ENCODE data around the gene VEGFB. TPM values are rescaled to one million over a fixed set of nuclear protein-coding genes. Genes with fewer than 3 reads are reported as not detected.
A peak's percentile ranks its signal among the peaks of the same experiment; 100 is the strongest.

The VEGFB gene
- total RNA-seq, 1 experiment from 2014 or later: 40.1 TPM

DNA sequence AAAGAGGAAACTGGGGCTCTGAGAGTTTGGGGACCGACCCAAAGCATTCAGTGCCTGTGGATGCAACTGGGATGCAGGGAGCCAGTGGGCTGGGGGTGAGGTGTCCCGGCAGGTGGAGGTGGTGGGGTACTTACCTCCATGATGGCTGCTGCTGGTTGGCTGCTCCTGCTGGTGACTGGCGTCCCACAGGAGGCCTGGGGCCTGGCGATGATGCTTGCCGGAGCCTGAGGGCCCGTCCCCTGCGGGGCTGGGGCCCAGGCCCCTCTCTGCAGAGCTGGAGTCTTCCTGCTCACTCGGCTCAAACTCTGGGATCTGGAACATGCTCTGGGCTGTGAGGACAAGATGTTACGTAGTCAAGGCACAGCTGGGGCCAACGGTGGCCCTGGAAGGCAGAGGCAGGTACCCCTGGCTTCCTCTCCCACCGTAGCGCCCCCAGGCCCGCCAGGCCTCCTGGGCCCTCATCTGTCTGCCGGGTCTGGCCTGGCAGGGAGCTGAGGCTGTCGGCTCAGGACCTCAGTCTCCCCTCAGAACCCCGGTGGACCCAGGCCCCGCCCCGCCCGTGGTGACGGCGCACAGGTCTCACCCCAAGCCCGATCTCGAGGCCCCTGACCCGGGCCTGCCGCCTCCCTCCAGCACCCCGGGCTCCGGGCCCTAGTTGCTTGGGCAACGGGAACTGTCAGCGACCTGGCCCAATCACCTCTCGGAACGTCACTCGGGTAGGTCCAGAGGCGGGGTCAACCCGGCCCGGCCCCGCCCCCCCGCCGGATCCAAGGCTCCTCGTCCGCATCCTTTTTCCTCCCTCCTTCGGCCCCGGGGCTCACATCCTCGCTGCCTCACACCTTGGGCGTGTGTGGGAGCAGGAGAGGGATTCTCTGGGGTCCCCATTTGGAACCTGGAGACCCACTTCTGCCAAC, 49.9 kb downstream of the VEGFB start, which contains the start of gene BAD:
Gene BAD, minus strand, starts transcription at position 618 of the 914 bp plus-strand sequence. Its CDS starts 297 bp downstream, at position 321.
- in situ Hi-C loops (cut with HindIII; ENCODE audit: low pct_unique_long_range_greater_than_20kb, low sequenced_read_pairs): no loop called here
- peak; percentile 87 for DNase-seq (ENCODE audit: low read depth, low spot score)

DNA sequence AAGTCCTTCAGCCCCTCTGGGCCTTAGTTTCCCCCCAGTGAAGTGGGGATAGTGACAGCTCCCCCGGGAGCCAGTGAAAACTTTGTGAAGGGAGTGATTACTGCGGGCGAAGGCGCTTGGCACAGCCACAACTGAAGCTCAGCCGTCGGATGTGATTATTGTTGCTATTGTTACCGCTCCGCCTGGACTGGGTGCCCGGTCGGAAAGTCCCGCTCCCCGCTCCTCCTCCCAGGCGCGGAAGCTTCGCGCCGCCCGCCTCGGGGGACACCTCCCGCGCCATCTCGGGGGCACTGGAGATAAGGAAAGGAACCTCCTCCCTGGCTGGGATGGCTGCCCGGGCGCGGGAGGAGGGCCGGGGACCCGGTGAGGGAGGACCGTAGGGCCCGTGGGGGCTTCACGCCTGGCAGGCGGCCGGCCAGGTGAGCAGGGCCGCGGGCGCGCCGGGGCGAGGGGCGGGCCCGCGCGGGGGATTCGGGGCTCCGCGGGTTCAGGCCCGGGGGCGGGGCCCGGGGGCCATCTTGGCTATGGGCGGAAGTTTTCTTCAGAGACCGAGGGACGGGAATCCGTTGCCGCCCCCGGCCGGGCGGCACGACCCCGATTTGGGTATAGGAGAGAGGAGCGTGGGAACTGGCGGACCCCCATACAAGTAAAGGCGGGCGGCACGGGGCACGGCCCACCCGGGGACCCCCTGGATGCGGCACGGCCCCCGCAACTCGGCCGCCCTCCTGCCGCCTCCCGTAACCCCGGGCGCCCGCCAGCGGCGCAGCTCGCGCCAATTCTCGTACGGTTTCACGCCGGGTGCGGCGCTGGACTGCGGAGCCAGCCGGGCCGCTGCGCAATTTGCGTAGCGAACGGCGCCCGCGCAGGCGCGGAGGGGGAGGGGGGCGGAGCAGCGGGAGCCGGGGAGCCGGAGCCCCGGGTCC, 50.8 kb downstream of the VEGFB start, which contains the start of gene GPR137:
Gene GPR137, plus strand, starts transcription at position 887 of the 923 bp plus-strand sequence. CDS start 677 bp downstream, outside the sequence.
- peak; percentile 58 for DNase-seq (ENCODE audit: low read depth, low spot score)
- in situ Hi-C loops (cut with HindIII; ENCODE audit: low pct_unique_long_range_greater_than_20kb, low sequenced_read_pairs): no loop called here

DNA sequence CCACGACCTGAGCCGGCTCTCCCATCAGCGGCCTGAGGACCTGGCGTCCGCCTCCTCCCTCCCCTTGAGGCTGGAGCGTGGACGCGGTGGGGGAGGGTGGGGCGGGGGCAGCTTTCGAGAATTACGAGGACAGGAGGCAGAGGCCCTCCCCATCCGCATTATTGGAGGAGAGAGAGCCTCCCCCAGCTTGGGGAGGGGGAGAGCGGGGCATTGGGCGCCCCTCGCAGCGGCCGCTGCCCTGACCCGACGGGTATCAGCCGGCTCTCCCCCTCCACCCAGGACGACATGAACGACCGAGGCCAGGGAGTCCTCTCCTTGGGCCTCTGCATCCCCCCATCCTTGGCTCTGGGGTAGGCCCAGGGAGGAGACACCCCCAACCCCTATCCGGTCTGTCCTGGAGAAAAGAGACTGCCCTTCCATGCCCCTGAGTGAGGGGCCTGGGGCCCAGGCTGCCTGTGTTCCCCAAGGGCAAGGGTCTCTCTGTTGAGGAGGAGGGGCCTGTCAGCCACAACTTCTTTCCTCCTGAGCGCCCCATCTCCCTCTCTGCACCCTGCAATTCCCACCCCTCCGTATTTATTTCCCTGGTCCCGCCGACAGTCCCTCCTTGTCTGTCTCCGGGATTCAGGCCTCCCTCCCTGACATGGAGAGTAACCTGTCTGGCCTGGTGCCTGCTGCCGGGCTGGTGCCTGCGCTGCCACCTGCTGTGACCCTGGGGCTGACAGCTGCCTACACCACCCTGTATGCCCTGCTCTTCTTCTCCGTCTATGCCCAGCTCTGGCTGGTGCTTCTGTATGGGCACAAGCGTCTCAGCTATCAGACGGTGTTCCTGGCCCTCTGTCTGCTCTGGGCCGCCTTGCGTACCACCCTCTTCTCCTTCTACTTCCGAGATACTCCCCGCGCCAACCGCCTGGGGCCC, 51.8 kb downstream of the VEGFB start:
- no peak for DNase-seq (ENCODE audit: low read depth, low spot score)
- in situ Hi-C loops (cut with HindIII; ENCODE audit: low pct_unique_long_range_greater_than_20kb, low sequenced_read_pairs): no loop called here

- DNase-seq (ENCODE audit: low read depth, low spot score): no peak
- in situ Hi-C loops (cut with HindIII; ENCODE audit: low pct_unique_long_range_greater_than_20kb, low sequenced_read_pairs): no loop called here
Observed at GRCh38 chr11:64286801-64287159, 52.4 kb downstream of the VEGFB start.

DNA sequence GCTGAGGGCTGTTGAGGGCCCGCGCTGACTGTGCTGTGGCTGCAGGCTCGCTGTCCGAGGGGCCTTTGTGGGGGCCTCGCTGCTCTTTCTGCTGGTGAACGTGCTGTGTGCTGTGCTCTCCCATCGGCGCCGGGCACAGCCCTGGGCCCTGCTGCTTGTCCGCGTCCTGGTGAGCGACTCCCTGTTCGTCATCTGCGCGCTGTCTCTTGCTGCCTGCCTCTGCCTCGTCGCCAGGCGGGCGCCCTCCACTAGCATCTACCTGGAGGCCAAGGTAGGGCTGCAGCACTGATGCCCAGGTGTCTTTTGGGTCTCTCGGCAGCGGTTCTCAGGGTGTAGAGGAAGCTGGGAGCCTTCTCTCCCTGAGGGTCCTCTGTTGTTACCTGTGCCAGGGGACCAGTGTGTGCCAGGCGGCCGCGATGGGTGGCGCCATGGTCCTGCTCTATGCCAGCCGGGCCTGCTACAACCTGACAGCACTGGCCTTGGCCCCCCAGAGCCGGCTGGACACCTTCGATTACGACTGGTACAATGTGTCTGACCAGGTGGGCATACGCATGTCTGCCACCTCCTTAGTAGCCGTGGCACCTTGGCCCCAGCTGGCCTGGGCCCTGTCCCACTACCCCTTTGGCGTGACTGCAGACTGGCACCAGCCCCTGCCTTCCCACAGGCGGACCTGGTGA, 53.4 kb downstream of the VEGFB start:
- in situ Hi-C loops (cut with HindIII; ENCODE audit: low pct_unique_long_range_greater_than_20kb, low sequenced_read_pairs): no loop called here
- DNase-seq (ENCODE audit: low read depth, low spot score): no peak

- in situ Hi-C loops (cut with HindIII; ENCODE audit: low pct_unique_long_range_greater_than_20kb, low sequenced_read_pairs): no loop called here
- DNase-seq (ENCODE audit: low read depth, low spot score): no peak
Observed at GRCh38 chr11:64288353-64288750, 54.0 kb downstream of the VEGFB start.

Other genes starting within 250 kb of the VEGFB start
- 37.3 and 39.2 TPM in 2 replicates for gene OTUB1, start 248.1 kb upstream of the VEGFB start, total RNA-seq (2014; rRNA removed; shearing (Covaris generic))
- gene FLRT1, start 198.7 kb upstream of the VEGFB start, total RNA-seq (2014; rRNA removed; shearing (Covaris generic)): not detected in 2 replicates
- gene MACROD1, start 68.5 kb upstream of the VEGFB start, total RNA-seq (2014; rRNA removed; shearing (Covaris generic)): 15.0 and 15.7 TPM in 2 replicates
- gene STIP1, start 48.4 kb upstream of the VEGFB start, total RNA-seq (2014; rRNA removed; shearing (Covaris generic)): 218 and 248 TPM in 2 replicates
- 0.13 and 0.29 TPM in 2 replicates for gene FERMT3, start 27.9 kb upstream of the VEGFB start, total RNA-seq (2014; rRNA removed; shearing (Covaris generic))
- 30.7 and 35.6 TPM in 2 replicates for gene TRPT1, start 8.4 kb upstream of the VEGFB start, total RNA-seq (2014; rRNA removed; shearing (Covaris generic))
- gene NUDT22, start 8.3 kb upstream of the VEGFB start, total RNA-seq (2014; rRNA removed; shearing (Covaris generic)): 50.4 and 52.1 TPM in 2 replicates
- gene DNAJC4, start 4.0 kb upstream of the VEGFB start, total RNA-seq (2014; rRNA removed; shearing (Covaris generic)): 4.3 and 6.5 TPM in 2 replicates
- 78.1 and 107 TPM in 2 replicates for gene FKBP2, start 6.5 kb downstream of the VEGFB start, total RNA-seq (2014; rRNA removed; shearing (Covaris generic))
- 138 and 162 TPM in 2 replicates for gene PPP1R14B, start 12.4 kb downstream of the VEGFB start, total RNA-seq (2014; rRNA removed; shearing (Covaris generic))
- 10.4 and 12.1 TPM in 2 replicates for gene PLCB3, start 16.9 kb downstream of the VEGFB start, total RNA-seq (2014; rRNA removed; shearing (Covaris generic))
- 18.7 and 19.3 TPM in 2 replicates for gene BAD, start 50.1 kb downstream of the VEGFB start, total RNA-seq (2014; rRNA removed; shearing (Covaris generic))
- 7.9 TPM in 2 replicates for gene GPR137, start 51.3 kb downstream of the VEGFB start, total RNA-seq (2014; rRNA removed; shearing (Covaris generic))
- gene KCNK4, start 56.7 kb downstream of the VEGFB start, total RNA-seq (2014; rRNA removed; shearing (Covaris generic)): not detected in 2 replicates
- 0.45 TPM in 1 of 2 replicates, not detected in the other for gene CATSPERZ, start 65.8 kb downstream of the VEGFB start, total RNA-seq (2014; rRNA removed; shearing (Covaris generic))
- 48.4 and 56.1 TPM in 2 replicates for gene ESRRA, start 70.9 kb downstream of the VEGFB start, total RNA-seq (2014; rRNA removed; shearing (Covaris generic))
- gene TRMT112, start 83.0 kb downstream of the VEGFB start, total RNA-seq (2014; rRNA removed; shearing (Covaris generic)): 113 and 127 TPM in 2 replicates
- gene PRDX5, start 83.5 kb downstream of the VEGFB start, total RNA-seq (2014; rRNA removed; shearing (Covaris generic)): 206 and 215 TPM in 2 replicates
- gene CCDC88B, start 105.6 kb downstream of the VEGFB start, total RNA-seq (2014; rRNA removed; shearing (Covaris generic)): 1.3 and 2.0 TPM in 2 replicates
- gene RPS6KA4, start 124.6 kb downstream of the VEGFB start, total RNA-seq (2014; rRNA removed; shearing (Covaris generic)): 40.3 and 42.0 TPM in 2 replicates